IPS-NIHi7 (cell line): ENCODE measurements around the gene IGFBP5.
A peak's percentile ranks its signal among the peaks of the same experiment; 100 is the strongest.

Experiments
- DNase-seq: peaks from one replicate; pipeline ENCODE4 v3.0.0; 2012; ENCODE audit warnings: mixed read lengths; ENCODE audit errors: extremely low spot score

IGFBP5 gene

GRCh38 chr2:216644842-216645635, 50.3 kb downstream of the IGFBP5 start:
- DNase-seq: no peak

GRCh38 chr2:216643986-216644659, 51.2 kb downstream of the IGFBP5 start:
- peak; percentile 59 for DNase-seq

GRCh38 chr2:216637472-216637871, 57.9 kb downstream of the IGFBP5 start:
- DNase-seq: no peak

- peak; percentile 38 for DNase-seq
Observed at GRCh38 chr2:216636551-216637450, 58.5 kb downstream of the IGFBP5 start.

- DNase-seq: peak; percentile 35
Observed at GRCh38 chr2:216635701-216636550, 59.4 kb downstream of the IGFBP5 start.

- no peak for DNase-seq
Observed at GRCh38 chr2:216635171-216635570, 60.2 kb downstream of the IGFBP5 start.

GRCh38 chr2:216634370-216635148, 60.8 kb downstream of the IGFBP5 start:
- DNase-seq: no peak

- no peak for DNase-seq
Observed at GRCh38 chr2:216633616-216634369, 61.6 kb downstream of the IGFBP5 start.

- peak; percentile 89 for DNase-seq
Observed at GRCh38 chr2:216632952-216633615, 62.3 kb downstream of the IGFBP5 start, which contains the start of gene IGFBP2. IGFBP2 (plus strand) TSS chr2:216633420; CDS start chr2:216633524, 104 bp downstream.

- no peak for DNase-seq
Observed at GRCh38 chr2:216632346-216632951, 62.9 kb downstream of the IGFBP5 start.

GRCh38 chr2:216629784-216630183, 65.6 kb downstream of the IGFBP5 start:
- no peak for DNase-seq

- no peak for DNase-seq
Observed at GRCh38 chr2:216626875-216627245, 68.5 kb downstream of the IGFBP5 start.

GRCh38 chr2:216626168-216626874, 69.0 kb downstream of the IGFBP5 start:
- no peak for DNase-seq

- no peak for DNase-seq
Observed at GRCh38 chr2:216624251-216624650, 71.1 kb downstream of the IGFBP5 start.

GRCh38 chr2:216622526-216622925, 72.8 kb downstream of the IGFBP5 start:
- no peak for DNase-seq
